GM23248 (cell line): Measurements from ENCODE around the gene ADK. TPM values are rescaled to one million over a fixed set of nuclear protein-coding genes. Genes with fewer than 3 reads are reported as not detected.
A peak's percentile ranks its signal among the peaks of the same experiment; 100 is the strongest.

Experiments used
- DNase-seq: peaks from one replicate; pipeline ENCODE4 v3.0.0-alpha.2; 2015
- H2AFZ ChIP-seq: fragments of 200-600 bp; sonication (generic); 2 replicates; pipeline ENCODE4 v1.6.1; 2016; ENCODE audit warnings: antibody characterized with exemption
- H3F3A ChIP-seq: fragments of 200-600 bp; sonication (generic); 2 replicates; pipeline ENCODE4 v1.6.1; 2016; ENCODE audit warnings: mild to moderate bottlenecking, antibody characterized with exemption, mixed run types; ENCODE audit not compliant: insufficient read depth
- H3K27ac ChIP-seq: fragments of 200-600 bp; sonication (generic); 2 replicates; pipeline ENCODE4 v1.5.1; 2016; ENCODE audit warnings: mild to moderate bottlenecking
- H3K27me3 ChIP-seq: fragments of 200-600 bp; sonication (generic); replicated peaks from 2 replicates; pipeline ENCODE4 v1.6.1; 2016; ENCODE audit warnings: mild to moderate bottlenecking; ENCODE audit not compliant: insufficient read depth
- H3K36me3 ChIP-seq: fragments of 200-600 bp; sonication (generic); 2 replicates; pipeline ENCODE4 v1.6.1; 2016; ENCODE audit warnings: low read depth, mild to moderate bottlenecking
- H3K4me1 ChIP-seq: fragments of 200-600 bp; sonication (generic); 2 replicates; pipeline ENCODE4 v1.6.1; 2016; ENCODE audit warnings: mild to moderate bottlenecking; ENCODE audit not compliant: insufficient read depth
- H3K4me2 ChIP-seq: fragments of 200-600 bp; sonication (generic); one replicate; pipeline ENCODE4 v1.6.1; 2016; ENCODE audit warnings: mild to moderate bottlenecking; ENCODE audit not compliant: unreplicated experiment
- H3K4me3 ChIP-seq: fragments of 200-600 bp; sonication (generic); 2 replicates; pipeline ENCODE4 v1.5.1; 2016; ENCODE audit warnings: mild to moderate bottlenecking
- H3K79me2 ChIP-seq: fragments of 200-600 bp; sonication (generic); 2 replicates; pipeline ENCODE4 v1.6.1; 2016; ENCODE audit warnings: mild to moderate bottlenecking; ENCODE audit not compliant: insufficient read depth
- H3K9ac ChIP-seq: fragments of 200-600 bp; sonication (generic); 2 replicates; pipeline ENCODE4 v1.6.1; 2016; ENCODE audit warnings: mild to moderate bottlenecking
- H3K9me2 ChIP-seq: fragments of 200-600 bp; sonication (generic); 2 replicates; pipeline ENCODE4 v1.6.1; 2016; ENCODE audit warnings: mixed run types, mild to moderate bottlenecking, moderate library complexity; ENCODE audit not compliant: insufficient read depth
- H3K9me3 ChIP-seq: fragments of 200-600 bp; sonication (generic); one replicate; pipeline ENCODE4 v1.6.1; 2017; ENCODE audit warnings: low read depth
- H4K20me1 ChIP-seq: fragments of 200-600 bp; sonication (generic); 2 replicates; pipeline ENCODE4 v1.6.0; 2016; ENCODE audit not compliant: insufficient read depth
- EZH2 ChIP-seq: fragments of 200-600 bp; sonication (generic); IDR thresholded peaks from 2 replicates; pipeline ENCODE4 v1.6.1; 2018; ENCODE audit warnings: antibody characterized with exemption, mild to moderate bottlenecking; ENCODE audit not compliant: insufficient read depth, poor library complexity, severe bottlenecking
- EZH2phosphoT487 ChIP-seq: fragments of 200-600 bp; sonication (generic); IDR thresholded peaks from 2 replicates; pipeline ENCODE4 v1.6.1; 2018; ENCODE audit warnings: antibody characterized with exemption, moderate library complexity, mild to moderate bottlenecking, low read depth; ENCODE audit not compliant: insufficient read depth
- WGBS, 2 experiments: methylation state at CpG; one replicate each; pipeline ENCODE4 v1.1.6; 2015 to 2017; ENCODE audit warnings: low lambda C conversion rate in 2 of 2, low coverage in 1 of 2; ENCODE audit errors: missing lambda C conversion rate in 2 of 2; 5-methylcytosine and 5-hydroxymethylcytosine counted together
- in situ Hi-C: fragments of 300-500 bp; cut with MboI; formaldehyde crosslinking; loops from 2 replicates; pipeline ENCODE4 v1.15.0; 2020
- polyA plus RNA-seq: library from polyadenylated mRNA; unstranded; fragments of >200 nt; fragmentation: Nextera tagmentation; extraction: Ambion mirVana; gene quantifications from 2 replicates; pipeline ENCODE4 v1.2.1, GENCODE V29; 2016
- total RNA-seq: library from RNA; depleted of rRNA; stranded (reverse); fragments of >200 nt; shearing (Covaris generic); gene quantifications from 2 replicates; pipeline ENCODE4 v1.2.3, GENCODE V29; 2014

The ADK gene
- total and polyA plus RNA-seq, 2 experiments from 2014 or later = 43.7 to 75.1 TPM

DNA sequence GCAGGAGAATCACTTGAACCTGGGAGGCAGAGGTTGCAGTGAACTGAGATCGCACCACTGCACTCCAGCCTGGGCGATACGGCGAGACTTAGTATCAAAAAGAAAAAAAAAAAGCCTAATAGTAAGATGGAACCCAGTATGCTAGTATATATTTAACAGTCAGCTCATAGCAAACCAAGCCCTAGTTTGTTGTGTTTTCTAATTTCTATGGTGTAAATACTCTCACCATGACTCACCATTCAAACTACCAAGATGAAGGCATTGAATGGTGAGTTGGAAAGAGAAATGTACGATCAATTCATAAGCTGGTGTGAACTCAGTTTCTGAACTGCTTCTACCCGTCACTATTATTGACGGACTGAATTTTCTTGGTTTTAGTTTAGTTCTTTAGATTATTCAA, 501.6 kb downstream of the ADK start:
- in situ Hi-C loops = no loop called here
- H3K9me3 ChIP-seq = no peaks in the 10 kb centered on the region
- no peaks in the 10 kb centered on the region for H3K27me3 ChIP-seq
- no peaks in the 10 kb centered on the region for H3K9me2 ChIP-seq
- H3K4me2 ChIP-seq = no peak overlapping the region
- H3F3A ChIP-seq = no peaks in the 10 kb centered on the region
- no peaks in the 10 kb centered on the region for H3K36me3 ChIP-seq
- no peaks in the 10 kb centered on the region for H4K20me1 ChIP-seq
- DNase-seq = peak; percentile 5
- H3K4me3 ChIP-seq = no peak overlapping the region
- H3K27ac ChIP-seq = no peak overlapping the region
- H2AFZ ChIP-seq = no peak overlapping the region
- 93 to 100% methylated on average over 7 of the region's 7 CpGs for WGBS, 2 experiments
- H3K9ac ChIP-seq = no peak overlapping the region
- H3K4me1 ChIP-seq = no peaks in the 10 kb centered on the region
- TF ChIP-seq EZH2phosphoT487 (no peak), EZH2 (no peak)
- H3K79me2 ChIP-seq = no peaks in the 10 kb centered on the region

DNA sequence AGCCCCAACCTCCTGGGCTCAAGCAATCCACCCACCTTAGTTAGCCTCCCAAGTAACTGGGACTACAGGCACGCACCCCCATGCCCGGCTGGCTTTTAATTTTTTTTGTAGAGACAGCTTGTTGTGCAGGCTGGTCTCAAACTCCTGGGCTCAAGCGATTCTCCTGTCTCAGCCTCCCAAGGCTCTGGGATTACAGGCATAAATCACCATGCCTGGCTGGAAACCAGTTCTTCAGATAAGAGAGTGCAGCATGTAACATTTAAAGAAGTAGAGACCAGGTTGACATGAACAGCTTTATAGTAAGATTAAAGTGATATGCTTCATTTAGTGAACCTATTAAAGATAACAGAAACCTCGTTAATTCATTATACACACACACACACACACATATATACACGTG, 507.5 kb downstream of the ADK start:
- Histone ChIP-seq H3K4me2 (no peak overlapping the region), H3K9me2 (no peaks in the 10 kb centered on the region), H3K36me3 (0 out of 2 replicates have a peak, but pooled peaks cover 2% of the 10 kb centered on the region), H3K4me1 (no peaks in the 10 kb centered on the region), H3K27me3 (no peaks in the 10 kb centered on the region), H2AFZ (no peak overlapping the region), H3K9me3 (no peaks in the 10 kb centered on the region), H3K79me2 (no peaks in the 10 kb centered on the region), H3K27ac (no peak overlapping the region), H3K4me3 (no peak overlapping the region), H3F3A (no peaks in the 10 kb centered on the region), H4K20me1 (no peaks in the 10 kb centered on the region), H3K9ac (no peak overlapping the region)
- 87 to 89% methylated on average over 5 of the region's 5 CpGs for WGBS, 2 experiments
- TF ChIP-seq EZH2phosphoT487 (no peak), EZH2 (no peak)
- DNase-seq = no peak
- in situ Hi-C loops = no loop called here

DNA sequence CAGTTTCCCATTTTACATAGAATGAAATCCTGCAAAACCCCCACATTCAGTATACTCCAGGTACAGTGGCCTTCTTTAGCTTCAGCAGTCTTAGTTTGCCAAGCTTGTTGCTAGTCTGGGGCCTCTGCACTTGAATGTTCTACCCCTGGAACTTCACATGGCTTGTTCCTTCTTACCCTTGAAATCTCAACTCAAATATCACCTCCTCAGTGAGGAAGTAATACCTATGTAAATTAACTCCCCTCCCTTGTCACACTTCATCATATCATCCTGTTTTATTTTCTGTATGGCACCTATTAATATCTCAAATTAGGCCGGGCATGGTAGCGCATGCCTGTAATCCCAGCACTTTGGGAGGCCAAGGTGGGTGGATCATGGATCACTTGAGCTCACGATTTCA, 511.6 kb downstream of the ADK start:
- H4K20me1 ChIP-seq = no peaks in the 10 kb centered on the region
- no peaks in the 10 kb centered on the region for H3K9me2 ChIP-seq
- no peaks in the 10 kb centered on the region for H3K9me3 ChIP-seq
- no peaks in the 10 kb centered on the region for H3K79me2 ChIP-seq
- no peaks in the 10 kb centered on the region for H3F3A ChIP-seq
- H3K27ac ChIP-seq = no peak overlapping the region
- H3K9ac ChIP-seq = no peak overlapping the region
- TF ChIP-seq EZH2phosphoT487 (no peak), EZH2 (no peak)
- H3K36me3 ChIP-seq = 0 out of 2 replicates have a peak, but pooled peaks cover 4% of the 10 kb centered on the region
- H2AFZ ChIP-seq = no peak overlapping the region
- 98 to 100% methylated on average over 3 of the region's 3 CpGs for WGBS, 2 experiments
- H3K4me1 ChIP-seq = no peaks in the 10 kb centered on the region
- no peaks in the 10 kb centered on the region for H3K27me3 ChIP-seq
- no peak overlapping the region for H3K4me3 ChIP-seq
- in situ Hi-C loops = no loop called here
- no peak overlapping the region for H3K4me2 ChIP-seq
- no peak for DNase-seq

GRCh38 chr10:74669210-74669609, 518.2 kb downstream of the ADK start:
- Histone ChIP-seq H2AFZ (no peak overlapping the region), H3K4me2 (no peak overlapping the region), H3K9me3 (no peaks in the 10 kb centered on the region), H3K79me2 (no peaks in the 10 kb centered on the region), H3K27me3 (no peaks in the 10 kb centered on the region), H3F3A (no peaks in the 10 kb centered on the region), H3K4me3 (no peak overlapping the region), H4K20me1 (no peaks in the 10 kb centered on the region), H3K36me3 (no peaks in the 10 kb centered on the region), H3K27ac (no peak overlapping the region), H3K9ac (no peak overlapping the region), H3K9me2 (no peaks in the 10 kb centered on the region), H3K4me1 (no peaks in the 10 kb centered on the region)
- in situ Hi-C loops = no loop called here
- no peak for TF ChIP-seq EZH2
- TF ChIP-seq EZH2phosphoT487 = no peak
- no peak for DNase-seq
- WGBS, 2 experiments = 10 to 11% methylated on average over 3 of the region's 3 CpGs

DNA sequence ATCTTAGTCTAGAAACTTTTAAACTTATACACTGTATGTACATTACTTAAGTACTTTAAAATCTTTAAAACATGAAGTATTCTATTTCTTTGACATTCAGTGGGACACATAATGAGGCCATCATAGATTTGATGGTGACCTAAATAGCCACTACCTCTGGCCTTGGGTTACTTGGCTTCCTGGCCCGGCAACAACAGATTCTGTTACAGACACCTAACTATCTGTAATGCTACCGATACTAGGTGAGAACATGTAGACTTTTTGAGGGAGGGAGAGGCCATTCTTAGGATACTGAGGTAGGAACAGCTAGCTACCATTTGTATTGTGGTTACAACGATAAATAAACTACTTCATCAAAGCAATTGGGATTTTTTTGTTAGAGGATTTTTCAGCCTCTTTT, 520.7 kb downstream of the ADK start:
- Histone ChIP-seq H3K27ac (no peak overlapping the region), H3K27me3 (no peaks in the 10 kb centered on the region), H3K79me2 (no peaks in the 10 kb centered on the region), H3K9me2 (no peaks in the 10 kb centered on the region), H3K9me3 (no peaks in the 10 kb centered on the region), H3K4me3 (no peak overlapping the region), H3K9ac (no peak overlapping the region), H3K4me2 (no peak overlapping the region), H3K4me1 (no peaks in the 10 kb centered on the region), H3F3A (no peaks in the 10 kb centered on the region), H2AFZ (no peak overlapping the region), H4K20me1 (no peaks in the 10 kb centered on the region), H3K36me3 (no peaks in the 10 kb centered on the region)
- in situ Hi-C loops = no loop called here
- TF ChIP-seq EZH2 (no peak), EZH2phosphoT487 (no peak)
- DNase-seq = no peak
- 66 to 67% methylated on average over 3 of the region's 3 CpGs for WGBS, 2 experiments
